ENCODE results near the gene CLN5.

- no peak for TF ChIP-seq CTCF (IDR thresholded peaks at IDR 0.05; ENCODE audit: low read length)
- TF ChIP-seq EZH2 (IDR thresholded peaks at IDR 0.05; ENCODE audit: borderline replicate concordance, low read length) = no peak
These were observed 22.1 kb downstream of the CLN5 start for GRCh38 chr13:77013853-77014542.

Measured in OCI-LY1 (cell line).